Fibroblast of pulmonary artery (primary cell): ENCODE measurements around the gene ARID3A.
"Not testable (repeated sequence)": the region's sequence is repeated elsewhere in the genome, so short reads cannot be mapped to it uniquely, and the experiment has no call there.

Source experiments
- DNase-seq: peaks from one replicate; pipeline ENCODE4 v3.0.0-alpha.2; 2010; ENCODE audit warnings: low read depth
- H3K4me3 ChIP-seq: replicated peaks from 2 replicates; pipeline ENCODE4 v1.5.1; 2011; ENCODE audit warnings: low read depth, mild to moderate bottlenecking, control low read depth, low read length, moderate library complexity
- CTCF ChIP-seq: IDR thresholded peaks from 2 replicates; pipeline ENCODE4 v1.5.1; 2011; ENCODE audit warnings: mild to moderate bottlenecking, control low read depth, low read length, inconsistent platforms; ENCODE audit errors: missing control alignments

Gene ARID3A

DNA sequence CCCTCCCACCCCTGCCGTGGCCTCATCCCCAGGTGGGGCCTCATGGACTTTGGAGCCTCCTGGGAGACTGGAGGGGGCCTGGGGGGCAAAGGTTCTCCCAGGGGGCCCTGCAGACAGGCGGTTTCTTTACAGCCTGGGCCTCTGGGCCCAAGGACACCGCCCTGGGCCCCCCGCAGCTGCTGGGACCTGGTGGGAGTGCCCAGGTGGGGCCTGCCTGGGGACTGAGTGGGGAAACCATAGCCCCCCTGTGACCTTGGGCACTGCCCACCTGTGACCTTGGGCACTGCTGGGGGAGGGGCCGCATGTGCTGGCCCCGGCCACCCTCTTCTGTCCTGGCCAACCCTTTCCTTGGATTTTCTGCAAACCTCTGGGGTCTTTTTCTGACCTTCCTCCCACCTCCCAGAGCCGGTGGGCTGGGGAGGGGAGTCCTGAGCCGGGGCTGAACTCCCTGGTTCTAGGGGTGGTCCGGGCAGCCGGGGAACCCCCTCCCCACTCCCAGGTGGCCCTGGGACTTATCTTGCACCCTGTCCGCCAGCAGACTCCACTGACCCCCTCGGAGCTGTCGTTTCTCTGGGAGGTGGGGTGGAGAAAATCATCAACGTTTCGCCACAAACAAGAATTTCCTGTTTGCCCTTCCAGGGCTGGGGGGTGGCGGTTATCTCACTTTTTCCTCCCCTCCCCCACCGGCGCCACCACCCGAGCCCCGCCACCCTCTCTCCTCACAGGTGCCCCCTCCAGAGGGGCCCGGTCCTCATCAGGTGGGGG, 27.0 kb downstream of the ARID3A start:
- peak; percentile 40 for DNase-seq
- no peak for TF ChIP-seq CTCF
- peak overlapping the region; percentile 7 for H3K4me3 ChIP-seq

GRCh38 chr19:953445-954271, 27.8 kb downstream of the ARID3A start:
- no peak for DNase-seq
- no peak for TF ChIP-seq CTCF
- no peak overlapping the region for H3K4me3 ChIP-seq

DNA sequence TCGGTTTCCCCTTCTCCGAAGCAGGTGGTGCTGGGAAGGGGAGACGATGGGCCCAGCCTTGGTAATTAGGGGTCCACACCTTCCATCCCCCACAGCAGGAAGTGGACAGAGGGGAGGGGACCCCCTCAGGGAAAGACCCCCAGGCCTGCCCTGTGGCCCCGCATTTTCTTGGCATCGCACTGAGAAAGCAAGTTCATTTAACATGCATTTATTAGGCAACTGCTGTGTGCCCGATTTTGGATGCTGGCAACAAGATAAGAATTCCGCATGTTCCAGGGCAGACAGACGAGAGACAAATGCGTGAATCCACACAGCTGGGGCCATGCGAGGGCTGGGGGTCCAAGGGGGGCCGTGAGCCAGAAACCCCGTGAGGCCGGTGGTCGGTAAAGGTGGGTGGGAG, 28.4 kb downstream of the ARID3A start:
- no peak overlapping the region for H3K4me3 ChIP-seq
- DNase-seq = no peak
- TF ChIP-seq CTCF = no peak

DNA sequence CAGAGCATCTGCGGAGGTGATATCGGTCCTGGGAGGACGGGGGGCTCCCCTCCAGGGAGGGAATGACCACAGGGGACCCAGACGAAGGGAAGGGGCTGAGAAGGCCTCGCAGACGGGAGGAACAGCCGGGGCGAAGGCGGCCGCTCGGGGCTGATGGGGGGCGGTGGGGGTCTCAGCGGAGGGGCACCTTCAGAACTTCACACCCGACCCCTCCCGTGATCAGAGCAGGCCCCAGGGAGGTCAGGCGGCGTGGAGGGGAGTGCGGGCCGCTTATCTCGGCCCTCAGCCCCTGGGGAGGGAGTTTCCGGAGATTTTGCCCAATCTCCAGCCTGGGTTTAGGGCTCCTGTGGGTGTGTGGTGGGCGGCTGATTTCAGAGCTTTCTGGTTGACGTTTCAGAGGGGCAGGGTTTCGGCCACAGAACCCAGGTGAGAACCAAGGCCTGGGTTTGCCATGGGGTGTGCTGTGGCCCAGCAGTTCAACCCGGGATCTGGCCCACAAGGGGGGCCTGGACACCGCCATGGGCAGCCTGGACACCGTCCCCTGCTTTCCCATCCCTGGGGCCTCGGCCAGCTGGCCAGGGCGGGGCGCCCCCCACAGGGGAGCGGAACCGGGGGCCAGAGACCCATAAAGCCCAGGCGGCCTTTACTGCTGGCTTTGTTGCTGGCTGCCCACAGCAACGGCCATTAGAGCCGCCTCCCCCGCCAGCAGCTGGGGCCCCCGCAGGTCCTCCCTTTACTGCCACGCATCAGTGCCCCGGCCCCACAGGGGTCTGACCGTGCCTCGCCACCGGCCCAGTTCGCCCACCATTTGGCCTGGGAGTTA, 29.0 kb downstream of the ARID3A start:
- DNase-seq = no peak
- TF ChIP-seq CTCF = no peak
- H3K4me3 ChIP-seq = no peak overlapping the region

- TF ChIP-seq CTCF = no peak
- no peak overlapping the region for H3K4me3 ChIP-seq
- DNase-seq = no peak
Measured at GRCh38 chr19:955803-956765, 30.2 kb downstream of the ARID3A start.

GRCh38 chr19:956766-957440, 31.1 kb downstream of the ARID3A start:
- DNase-seq = no peak
- no peak overlapping the region for H3K4me3 ChIP-seq
- TF ChIP-seq CTCF = no peak

GRCh38 chr19:957578-957977, 31.7 kb downstream of the ARID3A start:
- not testable (repeated sequence) for H3K4me3 ChIP-seq, DNase-seq
